Neural progenitor cell (in vitro differentiated cells): ENCODE data around the gene NUDT21. TPM values are rescaled to one million over a fixed set of nuclear protein-coding genes. Genes with fewer than 3 reads are reported as not detected.

Experiments used
- DNase-seq: peaks from one replicate; pipeline ENCODE4 v3.0.0-alpha.2; 2016; ENCODE audit warnings: low spot score
- H2AFZ ChIP-seq: fragments of 200-600 bp; sonication (generic); replicated peaks from 2 replicates; pipeline ENCODE4 v1.6.1; 2016; ENCODE audit warnings: antibody characterized with exemption
- H3F3A ChIP-seq: fragments of 200-600 bp; sonication (generic); 2 replicates; pipeline ENCODE4 v1.6.1; 2016; ENCODE audit warnings: antibody characterized with exemption, low read depth
- H3K27ac ChIP-seq: fragments of 200-600 bp; sonication (generic); 2 replicates; pipeline ENCODE4 v1.5.1; 2016; ENCODE audit warnings: mild to moderate bottlenecking
- H3K27me3 ChIP-seq: fragments of 200-600 bp; sonication (generic); 2 replicates; pipeline ENCODE4 v1.6.1; 2016; ENCODE audit warnings: mild to moderate bottlenecking, moderate library complexity
- H3K36me3 ChIP-seq: fragments of 200-600 bp; sonication (generic); 2 replicates; pipeline ENCODE4 v1.5.1; 2016
- H3K4me1 ChIP-seq: fragments of 200-600 bp; sonication (generic); 2 replicates; pipeline ENCODE4 v1.6.1; 2016; ENCODE audit warnings: mixed run types
- H3K4me2 ChIP-seq: fragments of 200-600 bp; sonication (generic); 2 replicates; pipeline ENCODE4 v1.6.1; 2016
- H3K4me3 ChIP-seq: fragments of 200-600 bp; sonication (generic); 2 replicates; pipeline ENCODE4 v1.5.1; 2016
- H3K79me2 ChIP-seq: fragments of 200-600 bp; sonication (generic); 2 replicates; pipeline ENCODE4 v1.6.1; 2016; ENCODE audit warnings: low read depth
- H3K9ac ChIP-seq: fragments of 200-600 bp; sonication (generic); 2 replicates; pipeline ENCODE4 v1.6.1; 2016
- H3K9me3 ChIP-seq: fragments of 200-600 bp; sonication (generic); 2 replicates; pipeline ENCODE4 v1.5.1; 2016; ENCODE audit warnings: low read depth
- H4K20me1 ChIP-seq: fragments of 200-600 bp; sonication (generic); 2 replicates; pipeline ENCODE4 v1.6.1; 2016; ENCODE audit warnings: low read depth
- H3K27ac Mint-ChIP-seq: 3 replicates; pipeline ENCODE4 v1.8.0; 2021; ENCODE audit warnings: mixed read lengths
- H3K27me3 Mint-ChIP-seq: 2 replicates; pipeline ENCODE4 v1.8.0; 2022; ENCODE audit warnings: low read depth, mild to moderate bottlenecking, inconsistent platforms, moderate library complexity, mixed read lengths; ENCODE audit not compliant: insufficient read depth
- H3K36me3 Mint-ChIP-seq: 3 replicates; pipeline ENCODE4 v1.8.0; 2021; ENCODE audit warnings: mixed read lengths
- H3K4me1 Mint-ChIP-seq: 3 replicates; pipeline ENCODE4 v1.8.0; 2021; ENCODE audit warnings: mixed read lengths
- H3K4me3 Mint-ChIP-seq: 3 replicates; pipeline ENCODE4 v1.8.0; 2021; ENCODE audit warnings: mild to moderate bottlenecking, moderate library complexity, mixed read lengths
- H3K9me3 Mint-ChIP-seq: 3 replicates; pipeline ENCODE4 v1.8.0; 2020; ENCODE audit warnings: mixed read lengths
- CTCF ChIP-seq: fragments of 200-600 bp; sonication (generic); IDR thresholded peaks from 2 replicates; pipeline ENCODE4 v1.5.1; 2017; ENCODE audit warnings: antibody characterized with exemption, mild to moderate bottlenecking
- EZH2 ChIP-seq: fragments of 200-600 bp; sonication (generic); IDR thresholded peaks from 2 replicates; pipeline ENCODE4 v1.6.1; 2017; ENCODE audit warnings: antibody characterized with exemption, mild to moderate bottlenecking, moderate library complexity
- EZH2phosphoT487 ChIP-seq: fragments of 200-600 bp; sonication (generic); IDR thresholded peaks from 2 replicates; pipeline ENCODE4 v1.6.1; 2017; ENCODE audit warnings: antibody characterized with exemption
- total RNA-seq: library from RNA; depleted of rRNA; stranded (reverse); fragments of >200 nt; gene quantifications from 2 replicates; pipeline ENCODE4 v1.2.3, GENCODE V29; 2015; ENCODE audit warnings: low replicate concordance

The NUDT21 gene
- total RNA-seq, 1 donor from 2014 or later, result 256 TPM

- Histone ChIP-seq H4K20me1 (peaks cover 4% of the 10 kb centered on the region), H3K27me3 (no peaks in the 10 kb centered on the region), H3K4me2 (no peak overlapping the region), H3K4me3 (no peak overlapping the region), H2AFZ (no peak overlapping the region), H3K36me3 (peaks cover 2% of the 10 kb centered on the region), H3K4me1 (no peaks in the 10 kb centered on the region), H3K9ac (no peak overlapping the region), H3K79me2 (no peaks in the 10 kb centered on the region), H3K9me3 (no peaks in the 10 kb centered on the region), H3K27ac (no peak overlapping the region), H3F3A (no peaks in the 10 kb centered on the region)
- Mint-ChIP-seq H3K36me3 (peaks cover 38% of the 10 kb centered on the region), H3K4me1 (no peaks in the 10 kb centered on the region), H3K9me3 (no peaks in the 10 kb centered on the region), H3K27ac (no peak overlapping the region), H3K27me3 (peaks cover 4% of the 10 kb centered on the region), H3K4me3 (no peak overlapping the region)
- DNase-seq, result no peak
- TF ChIP-seq CTCF, result no peak
- no peak for TF ChIP-seq EZH2
- no peak for TF ChIP-seq EZH2phosphoT487
Measured at GRCh38 chr16:56409195-56409594, 41.9 kb downstream of the NUDT21 start.

- Mint-ChIP-seq H3K27ac (peak overlapping the region; percentile 15), H3K4me3 (no peak overlapping the region), H3K9me3 (no peaks in the 10 kb centered on the region), H3K36me3 (peaks cover 37% of the 10 kb centered on the region), H3K4me1 (no peaks in the 10 kb centered on the region), H3K27me3 (peaks cover 4% of the 10 kb centered on the region)
- Histone ChIP-seq H3K9me3 (no peaks in the 10 kb centered on the region), H3K79me2 (no peaks in the 10 kb centered on the region), H4K20me1 (no peaks in the 10 kb centered on the region), H3K36me3 (peaks cover 5% of the 10 kb centered on the region), H3K9ac (no peak overlapping the region), H3F3A (no peaks in the 10 kb centered on the region), H3K27ac (no peak overlapping the region), H3K27me3 (no peaks in the 10 kb centered on the region), H3K4me3 (no peak overlapping the region), H2AFZ (no peak overlapping the region), H3K4me2 (no peak overlapping the region), H3K4me1 (no peaks in the 10 kb centered on the region)
- no peak for DNase-seq
- TF ChIP-seq CTCF (no peak), EZH2phosphoT487 (no peak), EZH2 (no peak)
Measured at GRCh38 chr16:56408379-56409098, 42.6 kb downstream of the NUDT21 start.

GRCh38 chr16:56405977-56406672 is 45.0 kb downstream of the NUDT21 start:
- Histone ChIP-seq H3K9me3 (no peaks in the 10 kb centered on the region), H4K20me1 (no peaks in the 10 kb centered on the region), H3K4me3 (no peak overlapping the region), H2AFZ (no peak overlapping the region), H3K79me2 (no peaks in the 10 kb centered on the region), H3K9ac (no peak overlapping the region), H3K4me1 (no peaks in the 10 kb centered on the region), H3K36me3 (peaks cover 5% of the 10 kb centered on the region), H3K27me3 (no peaks in the 10 kb centered on the region), H3F3A (no peaks in the 10 kb centered on the region), H3K4me2 (no peak overlapping the region), H3K27ac (no peak overlapping the region)
- Mint-ChIP-seq H3K4me3 (no peak overlapping the region), H3K27ac (no peak overlapping the region), H3K27me3 (peaks cover 2% of the 10 kb centered on the region), H3K36me3 (peaks cover 38% of the 10 kb centered on the region), H3K9me3 (no peaks in the 10 kb centered on the region), H3K4me1 (no peaks in the 10 kb centered on the region)
- TF ChIP-seq CTCF, result no peak
- TF ChIP-seq EZH2phosphoT487, result no peak
- no peak for TF ChIP-seq EZH2
- DNase-seq, result no peak
